DMS114 treated with DMSO at 0.1 percent for 48 hours (cell line): ENCODE measurements around the gene TIPRL.

Experiments
- DNase-seq: peaks from one replicate; lab custom pipeline; 2025; ENCODE audit not compliant: unreplicated experiment; lab: John Stamatoyannopoulos, UW

TIPRL gene

GRCh38 chr1:168245042-168245441, 66.3 kb downstream of the TIPRL start:
- DNase-seq, result no peak

- no peak for DNase-seq
These were observed 67.7 kb downstream of the TIPRL start for GRCh38 chr1:168246506-168246905.
